ENCODE measurements around the gene APOD.
"Not testable (repeated sequence)": the region's sequence is repeated elsewhere in the genome, so short reads cannot be mapped to it uniquely, and the experiment has no call there.

- TF ChIP-seq CTCF (IDR thresholded peaks at IDR 0.05; ENCODE audit: poor library complexity); EZH2 (IDR thresholded peaks at IDR 0.05; ENCODE audit: borderline replicate concordance): not testable (repeated sequence)
These were observed 48.3 kb upstream of the APOD start for GRCh38 chr3:195632046-195632445.

Measured in hepatocyte (in vitro differentiated cells).